ENCODE data around the gene NAA40.

DNA sequence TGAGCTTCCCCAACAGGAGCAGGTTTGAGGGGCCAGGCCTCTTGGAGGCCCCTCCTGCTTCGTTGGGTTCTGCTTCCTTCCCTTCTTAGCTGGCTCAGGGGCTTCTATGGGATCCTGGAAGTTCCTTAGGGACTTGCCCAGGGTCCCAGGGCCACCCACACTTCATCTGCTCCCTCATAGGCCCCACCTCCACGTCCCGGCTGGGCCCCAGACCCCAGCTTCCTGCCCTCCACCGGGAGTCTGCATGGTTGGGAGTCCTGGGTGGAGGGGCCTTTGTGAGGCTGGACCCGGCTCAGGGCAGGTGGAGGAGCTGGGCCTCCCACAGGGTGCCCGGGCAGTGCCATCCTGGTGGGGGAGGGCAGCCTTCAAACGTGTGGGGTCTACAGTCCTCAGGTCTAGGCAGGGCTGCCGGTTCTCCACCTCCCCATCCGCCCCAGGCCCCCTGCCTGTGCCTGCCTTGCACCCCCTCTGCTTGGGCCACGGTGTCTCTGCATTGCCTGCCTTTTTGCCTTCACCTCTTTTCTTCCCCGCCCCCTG is 59.1 kb downstream of the NAA40 start:
- TF ChIP-seq EZH2 (IDR thresholded peaks at IDR 0.05) (no peak), POLR2AphosphoS5 (IDR thresholded peaks at IDR 0.05; ENCODE audit: borderline replicate concordance, low read depth, low read length) (no peak), FOXP2 (optimal IDR thresholded peaks at IDR 0.05; ENCODE audit: control extremely low read depth, extremely low read length, insufficient read depth) (no peak)

All from SK-N-MC (cell line).